Spleen (tissue), 7 donors: Measurements from ENCODE around the gene TRMT2A.

Experiments used
- CTCF ChIP-seq, 11 experiments: fragments of 200-600 bp in 7 of 11; fragments of 450-650 bp in 4 of 11; sonication (generic) in 4 of 11; IDR thresholded peaks in 8 of 11; conservative IDR thresholded peaks in 3 of 11; 1 replicate in 7 of 11; 2 replicates in 4 of 11; pipeline versions ENCODE4 v1.4.0 to v1.8.0; 2016 to 2021; ENCODE audit warnings: antibody characterized with exemption in 11 of 11, inconsistent platforms in 4 of 11, mild to moderate bottlenecking in 1 of 11
- POLR2A ChIP-seq, 3 donors: fragments of 450-650 bp; IDR thresholded peaks; one replicate each; pipeline ENCODE4 v1.5.1; 2017; ENCODE audit warnings: antibody characterized with exemption in 3 of 3, mild to moderate bottlenecking in 1 of 3
- POLR2AphosphoS5 ChIP-seq, 3 donors: sonication (generic); formaldehyde crosslinking; IDR thresholded peaks; one replicate each; pipeline ENCODE4 v1.5.1; 2017; ENCODE audit warnings: antibody characterized with exemption in 3 of 3
- donor health status: DM: no; HTN: no; CAD: no; lungs with moderate emphysema.
- donor health status: DM: no; HTN: no; CAD: no.
- donor health status: DM: no; HTN: no; CAD: no.

GRCh38 chr22:20143883-20144665, 27.0 kb upstream of the TRMT2A start:
- TF ChIP-seq CTCF (IDR thresholded peaks at IDR 0.05 in 8 of 11, conservative IDR thresholded peaks at IDR 0.05 in 3 of 11) (no peak), POLR2AphosphoS5 (IDR thresholded peaks at IDR 0.05) (no peak), POLR2A (IDR thresholded peaks at IDR 0.05) (no peak)
